Jurkat, Clone E6-1 (cell line): ENCODE results near the gene PTPRC. TPM values are rescaled to one million over a fixed set of nuclear protein-coding genes. Genes with fewer than 3 reads are reported as not detected.
A peak's percentile ranks its signal among the peaks of the same experiment; 100 is the strongest.
"Not testable (repeated sequence)": the region's sequence is repeated elsewhere in the genome, so short reads cannot be mapped to it uniquely, and the experiment has no call there.

Experiments used
- DNase-seq: peaks from one replicate; pipeline ENCODE4 v3.0.0-alpha.2; 2011; ENCODE audit warnings: low read depth, low spot score
- H3K4me3 ChIP-seq: 2 replicates; pipeline ENCODE4 v1.5.1; 2011; ENCODE audit warnings: mild to moderate bottlenecking, low read length, control low read depth, moderate library complexity
- polyA plus RNA-seq: library from polyadenylated mRNA; unstranded; fragments of >200 nt; gene quantifications from one replicate; pipeline ENCODE4 v1.2.1, GENCODE V29; 2012; ENCODE audit warnings: missing spikeins; ENCODE audit not compliant: insufficient read length, insufficient read depth

PTPRC gene, protein sequence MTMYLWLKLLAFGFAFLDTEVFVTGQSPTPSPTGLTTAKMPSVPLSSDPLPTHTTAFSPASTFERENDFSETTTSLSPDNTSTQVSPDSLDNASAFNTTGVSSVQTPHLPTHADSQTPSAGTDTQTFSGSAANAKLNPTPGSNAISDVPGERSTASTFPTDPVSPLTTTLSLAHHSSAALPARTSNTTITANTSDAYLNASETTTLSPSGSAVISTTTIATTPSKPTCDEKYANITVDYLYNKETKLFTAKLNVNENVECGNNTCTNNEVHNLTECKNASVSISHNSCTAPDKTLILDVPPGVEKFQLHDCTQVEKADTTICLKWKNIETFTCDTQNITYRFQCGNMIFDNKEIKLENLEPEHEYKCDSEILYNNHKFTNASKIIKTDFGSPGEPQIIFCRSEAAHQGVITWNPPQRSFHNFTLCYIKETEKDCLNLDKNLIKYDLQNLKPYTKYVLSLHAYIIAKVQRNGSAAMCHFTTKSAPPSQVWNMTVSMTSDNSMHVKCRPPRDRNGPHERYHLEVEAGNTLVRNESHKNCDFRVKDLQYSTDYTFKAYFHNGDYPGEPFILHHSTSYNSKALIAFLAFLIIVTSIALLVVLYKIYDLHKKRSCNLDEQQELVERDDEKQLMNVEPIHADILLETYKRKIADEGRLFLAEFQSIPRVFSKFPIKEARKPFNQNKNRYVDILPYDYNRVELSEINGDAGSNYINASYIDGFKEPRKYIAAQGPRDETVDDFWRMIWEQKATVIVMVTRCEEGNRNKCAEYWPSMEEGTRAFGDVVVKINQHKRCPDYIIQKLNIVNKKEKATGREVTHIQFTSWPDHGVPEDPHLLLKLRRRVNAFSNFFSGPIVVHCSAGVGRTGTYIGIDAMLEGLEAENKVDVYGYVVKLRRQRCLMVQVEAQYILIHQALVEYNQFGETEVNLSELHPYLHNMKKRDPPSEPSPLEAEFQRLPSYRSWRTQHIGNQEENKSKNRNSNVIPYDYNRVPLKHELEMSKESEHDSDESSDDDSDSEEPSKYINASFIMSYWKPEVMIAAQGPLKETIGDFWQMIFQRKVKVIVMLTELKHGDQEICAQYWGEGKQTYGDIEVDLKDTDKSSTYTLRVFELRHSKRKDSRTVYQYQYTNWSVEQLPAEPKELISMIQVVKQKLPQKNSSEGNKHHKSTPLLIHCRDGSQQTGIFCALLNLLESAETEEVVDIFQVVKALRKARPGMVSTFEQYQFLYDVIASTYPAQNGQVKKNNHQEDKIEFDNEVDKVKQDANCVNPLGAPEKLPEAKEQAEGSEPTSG (N-terminal part only)
- polyA plus RNA-seq = 402 TPM

DNA sequence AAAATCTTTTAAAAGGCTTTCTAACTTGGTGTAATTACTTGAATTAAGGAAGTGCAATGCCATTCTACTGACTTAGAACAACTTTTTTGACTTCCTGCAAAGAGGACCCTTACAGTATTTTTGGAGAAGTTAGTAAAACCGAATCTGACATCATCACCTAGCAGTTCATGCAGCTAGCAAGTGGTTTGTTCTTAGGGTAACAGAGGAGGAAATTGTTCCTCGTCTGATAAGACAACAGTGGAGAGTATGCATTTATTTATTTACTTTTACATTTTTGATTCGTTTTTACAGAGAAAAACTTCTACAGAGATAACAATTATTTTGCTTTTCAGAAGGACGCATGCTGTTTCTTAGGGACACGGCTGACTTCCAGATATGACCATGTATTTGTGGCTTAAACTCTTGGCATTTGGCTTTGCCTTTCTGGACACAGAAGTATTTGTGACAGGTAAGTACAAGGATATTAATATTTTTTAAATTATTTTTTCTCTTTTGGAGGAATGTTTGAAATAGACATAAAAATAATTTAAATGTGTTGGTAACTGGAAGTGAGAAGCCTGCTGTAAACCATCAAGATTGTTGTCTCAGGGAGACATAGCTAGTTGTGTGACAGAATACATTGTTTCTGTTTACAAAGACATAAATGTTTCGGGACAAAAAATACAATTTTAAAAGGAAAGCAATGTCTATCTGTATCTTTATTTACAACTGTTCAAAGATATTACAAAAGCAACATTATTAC, at the start of gene PTPRC:
TSS of gene PTPRC (plus strand) at position 147 of the 742 bp plus-strand sequence. CDS start at position 376, 229 bp downstream.
- peak within 1 kb of the TSS; percentile 73 for H3K4me3 ChIP-seq
- peak; percentile 92 for DNase-seq

DNA sequence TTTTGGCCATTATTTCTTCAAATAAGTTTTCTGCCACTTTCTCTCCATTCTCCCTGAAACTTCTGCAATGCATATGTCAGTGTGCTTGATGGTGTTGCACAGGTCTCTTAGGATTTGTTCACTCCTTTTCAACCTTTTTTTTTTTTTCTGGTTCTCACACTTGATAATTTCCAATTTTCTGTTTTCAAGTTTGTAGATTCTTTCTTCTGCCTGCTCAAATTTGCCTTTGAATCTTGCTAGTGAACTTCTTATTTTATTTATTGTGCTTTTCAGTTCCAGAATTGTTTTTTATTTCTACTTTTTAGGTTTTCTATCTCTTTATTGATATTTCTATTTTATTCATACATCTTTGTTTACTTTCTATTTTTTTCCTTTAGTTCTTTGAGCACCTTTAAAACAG, 48.4 kb upstream of the PTPRC start:
- no peak for DNase-seq
- no peak overlapping the region for H3K4me3 ChIP-seq

DNA sequence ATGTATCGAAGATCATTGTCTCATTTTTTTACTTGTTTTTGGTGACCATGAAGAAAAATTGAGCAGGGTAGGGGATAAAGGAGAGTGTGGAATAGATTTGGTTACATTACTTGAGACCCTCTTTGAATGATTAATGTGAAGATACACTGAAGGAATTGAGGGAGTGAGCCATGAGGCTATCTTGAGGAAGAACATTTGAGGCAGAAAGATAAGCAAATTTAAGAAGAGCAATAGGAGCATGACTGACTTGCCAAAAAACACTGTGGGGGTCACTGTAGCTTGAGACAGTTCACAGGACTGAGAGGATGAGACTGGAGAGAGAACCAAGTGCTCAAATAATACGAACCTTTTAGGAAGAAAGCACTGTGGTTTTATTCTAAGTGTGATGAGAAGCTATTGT, 43.1 kb upstream of the PTPRC start:
- H3K4me3 ChIP-seq = no peak overlapping the region
- DNase-seq = no peak

DNA sequence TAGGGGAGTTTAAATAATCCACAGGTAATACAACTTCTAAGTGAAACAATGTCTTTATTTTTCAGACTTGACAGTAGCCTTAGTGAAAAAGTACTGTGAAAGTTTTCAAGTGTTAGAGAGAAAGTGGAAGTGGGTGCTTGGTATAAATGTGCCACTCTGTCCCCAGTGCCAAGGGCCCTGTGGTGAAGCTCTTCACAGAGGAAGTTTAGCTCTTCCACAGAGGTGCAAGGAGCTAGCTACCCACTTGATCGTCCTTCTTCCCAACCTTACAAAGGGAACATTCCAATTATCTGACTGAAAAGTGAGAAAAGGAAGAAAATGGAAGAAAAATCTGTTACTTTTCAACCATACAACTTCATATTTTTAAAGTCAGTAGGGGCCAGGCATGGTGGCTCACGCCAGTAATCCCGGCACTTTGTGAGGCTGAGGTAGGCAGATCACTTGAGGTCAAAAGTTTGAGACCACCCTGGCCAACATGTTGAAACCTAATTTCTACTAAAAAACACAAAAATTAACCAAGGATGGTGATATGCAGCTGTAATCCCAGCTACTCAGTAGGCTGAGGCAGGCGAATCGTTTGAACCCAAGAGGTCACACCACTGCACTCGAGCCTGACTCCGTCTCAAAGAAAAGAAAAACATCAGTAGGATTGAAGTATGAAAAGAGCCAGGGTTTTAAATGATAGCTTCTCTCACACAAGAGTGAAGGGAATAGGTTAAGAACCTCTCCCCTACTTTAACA, 41.0 kb upstream of the PTPRC start:
- H3K4me3 ChIP-seq = no peak overlapping the region
- no peak for DNase-seq

DNA sequence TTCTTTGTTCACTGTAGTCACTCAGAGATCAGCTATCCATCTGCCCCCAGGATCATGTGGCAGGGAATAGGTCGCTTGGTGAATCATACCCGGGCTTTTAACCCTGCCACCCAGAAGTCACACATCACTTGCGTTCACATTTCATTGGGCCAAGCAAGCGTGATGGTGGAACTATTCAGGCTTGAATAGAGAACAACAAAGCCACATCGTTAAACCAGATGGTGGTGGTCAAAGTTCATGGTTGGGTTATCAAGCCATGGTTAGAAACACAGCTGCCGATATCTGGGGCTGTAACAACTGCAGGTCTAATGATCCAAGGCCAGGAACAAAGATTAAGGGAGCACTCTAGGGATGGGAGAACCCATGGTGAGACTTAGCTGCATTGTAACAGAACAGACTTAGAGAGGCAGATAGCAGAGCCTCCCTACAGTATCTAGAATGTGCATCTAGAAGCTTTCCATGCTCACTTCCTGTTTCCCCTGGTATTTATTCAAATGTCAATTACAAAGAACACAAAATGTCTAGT, 40.0 kb upstream of the PTPRC start:
- DNase-seq = no peak
- no peak overlapping the region for H3K4me3 ChIP-seq

DNA sequence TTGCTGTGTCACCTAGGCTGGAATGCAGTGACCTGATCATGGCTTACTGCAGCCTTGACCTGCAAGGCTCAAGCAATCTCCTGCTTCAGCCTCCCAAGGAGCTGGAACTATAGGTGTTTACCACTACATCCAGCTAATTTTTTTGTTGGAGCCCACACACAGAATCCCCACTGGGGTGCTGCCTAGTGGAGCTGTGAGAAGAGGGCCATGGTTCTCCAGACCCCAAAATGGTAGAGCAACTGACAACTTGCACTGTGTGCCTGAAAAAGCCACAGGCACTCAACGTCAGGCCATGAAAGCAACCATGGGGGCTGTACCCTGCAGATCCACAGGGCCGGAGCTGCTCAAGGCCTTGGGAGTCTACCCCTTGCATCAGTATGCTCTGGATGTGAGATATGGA, 39.1 kb upstream of the PTPRC start:
- H3K4me3 ChIP-seq = no peak overlapping the region

DNA sequence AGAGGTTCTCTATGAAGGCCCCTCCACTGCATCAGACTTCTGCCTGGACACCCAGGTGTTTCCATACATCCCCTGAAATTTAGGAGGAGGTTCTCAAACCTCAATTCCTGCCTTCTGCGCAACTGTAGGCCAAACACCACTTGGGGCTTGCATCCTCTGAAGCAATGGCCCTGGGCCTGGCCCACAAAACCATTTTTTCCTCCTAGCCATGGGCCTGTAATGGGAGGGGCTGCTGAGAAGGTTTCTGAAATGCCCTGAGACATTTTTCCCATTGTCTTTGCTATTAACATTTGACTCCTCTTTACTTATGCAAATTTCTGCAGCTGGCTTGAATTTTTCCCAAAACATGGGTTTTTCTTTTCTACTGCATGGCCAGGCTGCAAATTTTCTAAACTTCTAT, 37.9 kb upstream of the PTPRC start:
- H3K4me3 ChIP-seq = no peak overlapping the region
- DNase-seq = no peak

More for the DNA sequence above, 39.1 kb upstream of the PTPRC start:
- DNase-seq = no peak

DNA sequence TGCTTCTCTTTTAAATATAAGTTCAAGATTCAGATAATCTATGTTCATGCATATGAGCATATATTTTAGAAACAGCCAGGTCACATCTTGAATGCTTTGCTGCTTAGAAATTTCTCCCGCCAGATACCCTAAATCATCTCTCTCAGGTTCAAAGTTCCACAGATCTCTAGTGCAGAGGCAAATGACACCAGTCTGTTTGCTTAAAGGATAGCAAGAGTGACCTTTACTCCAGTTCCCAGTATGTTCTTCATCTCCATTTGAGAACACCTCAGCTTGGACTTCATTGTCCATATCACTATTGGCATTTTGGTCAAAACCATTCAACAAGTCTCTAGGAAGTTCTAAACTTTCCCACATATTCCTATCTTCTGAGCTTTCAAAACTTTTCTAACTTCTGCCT, 37.5 kb upstream of the PTPRC start:
- not testable (repeated sequence) for DNase-seq, H3K4me3 ChIP-seq

DNA sequence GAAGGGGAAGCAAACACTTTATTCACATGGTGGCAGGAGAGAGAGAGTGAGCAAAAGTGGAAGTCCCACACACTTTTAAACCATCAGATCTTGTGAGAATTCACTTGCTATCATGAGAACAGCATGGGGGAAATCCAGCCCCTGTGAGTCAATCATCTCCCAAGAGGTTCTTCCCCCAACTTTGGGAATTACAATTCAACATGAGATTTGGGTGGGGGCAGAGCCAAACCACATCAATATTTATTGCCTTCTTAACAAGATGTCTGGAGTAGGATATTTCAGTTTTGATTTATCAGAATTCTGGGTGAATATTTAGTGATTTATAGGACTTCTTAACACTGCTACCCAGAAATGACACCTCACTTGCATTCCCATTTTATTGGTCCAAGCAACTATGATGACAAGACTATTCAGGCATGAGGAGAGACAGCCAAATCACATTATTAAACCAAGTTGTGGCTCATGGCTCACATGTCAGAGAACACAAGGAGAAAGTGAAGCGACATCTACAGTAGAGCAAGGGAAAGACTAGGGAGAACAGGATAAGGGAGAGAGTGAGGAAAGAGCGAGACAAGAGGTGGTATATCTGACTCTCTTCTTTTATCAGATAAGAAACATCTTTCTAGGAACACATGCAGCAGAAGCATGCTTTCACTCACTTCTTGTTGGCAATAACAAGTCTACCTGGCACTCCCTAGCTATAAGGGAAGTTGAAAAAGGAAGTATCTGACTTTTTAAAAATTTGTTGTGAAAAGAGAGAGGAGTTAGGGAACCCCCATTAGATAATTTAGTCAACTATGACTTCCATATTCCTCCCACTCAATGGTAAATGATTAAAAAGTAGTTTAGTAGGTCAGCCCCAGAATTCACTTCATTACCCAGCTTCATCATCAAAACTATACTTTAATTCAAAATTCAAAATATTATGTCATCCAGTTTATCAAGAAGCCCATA, 36.6 kb upstream of the PTPRC start:
- no peak overlapping the region for H3K4me3 ChIP-seq
- DNase-seq = no peak

DNA sequence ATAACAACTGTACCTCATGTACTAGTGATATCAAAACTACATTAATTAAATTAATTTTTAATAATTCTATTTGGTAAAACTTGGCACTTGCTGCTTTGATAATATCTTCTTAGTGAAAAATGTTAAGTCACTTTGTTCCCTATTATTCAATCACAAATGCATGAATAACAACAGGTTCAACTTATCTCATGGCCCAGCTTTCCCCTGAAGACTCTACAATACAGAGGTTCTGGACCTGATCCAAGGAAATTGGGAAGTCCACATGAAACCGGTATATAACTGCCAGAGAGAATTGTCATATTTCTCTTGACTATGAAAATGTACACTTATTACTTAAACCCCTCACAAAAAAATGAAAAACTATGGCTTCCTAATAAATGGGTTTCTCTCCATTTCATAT, 33.9 kb upstream of the PTPRC start:
- no peak for DNase-seq
- H3K4me3 ChIP-seq = no peak overlapping the region

DNA sequence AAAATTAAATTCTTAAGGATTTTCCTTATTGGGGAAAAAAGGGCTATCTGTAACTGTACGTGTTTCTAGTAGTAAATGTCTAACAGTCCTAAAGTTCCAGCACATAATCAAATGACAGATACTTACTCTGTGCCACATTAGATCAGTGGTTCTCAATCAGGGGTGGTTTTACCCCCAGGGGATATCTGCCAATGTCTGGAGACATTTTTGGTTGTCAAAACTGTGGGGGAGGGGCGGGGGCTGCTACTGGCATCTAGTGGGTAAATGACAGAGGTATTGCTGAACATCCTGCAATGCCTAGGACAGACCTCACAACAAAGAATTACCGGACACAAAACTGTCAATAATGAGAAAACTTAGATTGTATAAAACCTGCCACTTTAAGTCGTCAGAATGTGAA, 33.4 kb upstream of the PTPRC start:
- no peak for DNase-seq
- no peak overlapping the region for H3K4me3 ChIP-seq

DNA sequence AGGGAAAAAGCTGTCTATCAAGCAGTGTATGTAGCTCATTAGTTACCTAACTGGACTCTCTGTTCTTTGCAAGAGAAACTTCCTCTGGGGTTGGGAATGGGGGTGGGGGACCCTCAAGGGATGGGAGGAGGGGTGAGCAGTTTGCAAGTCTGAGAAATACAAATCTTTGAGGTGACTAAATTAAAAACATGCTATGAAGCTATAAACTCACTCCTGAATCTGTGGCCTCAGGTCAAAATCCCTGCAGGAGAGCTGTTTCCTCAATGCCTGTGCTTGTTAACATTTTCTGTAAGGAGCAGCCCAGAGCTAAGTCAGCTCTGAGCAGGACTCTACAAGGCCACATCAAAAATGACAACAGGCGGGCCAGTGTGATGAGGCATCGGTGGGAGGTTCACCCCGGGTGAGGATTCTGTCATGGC, 32.8 kb upstream of the PTPRC start:
- H3K4me3 ChIP-seq = no peak overlapping the region
- DNase-seq = no peak

DNA sequence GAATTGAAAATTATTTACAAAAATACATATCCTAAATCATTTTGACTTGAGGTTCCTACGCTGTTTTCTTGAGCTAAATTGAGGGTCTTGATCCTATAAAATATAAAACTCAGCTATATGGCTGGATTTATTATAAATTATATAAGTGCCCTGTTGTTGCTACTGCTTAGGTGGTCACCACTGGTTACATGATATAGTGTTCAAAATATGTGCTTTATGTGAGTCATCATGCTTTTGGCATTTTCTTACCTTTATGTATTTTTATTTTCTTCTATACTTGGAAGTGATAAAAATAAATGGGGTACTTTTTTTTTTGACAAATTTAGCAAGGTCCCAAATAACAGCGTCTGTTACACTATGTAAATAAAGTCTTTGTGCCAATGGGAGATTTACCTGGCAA, 31.1 kb upstream of the PTPRC start:
- H3K4me3 ChIP-seq = no peak overlapping the region
- no peak for DNase-seq

DNA sequence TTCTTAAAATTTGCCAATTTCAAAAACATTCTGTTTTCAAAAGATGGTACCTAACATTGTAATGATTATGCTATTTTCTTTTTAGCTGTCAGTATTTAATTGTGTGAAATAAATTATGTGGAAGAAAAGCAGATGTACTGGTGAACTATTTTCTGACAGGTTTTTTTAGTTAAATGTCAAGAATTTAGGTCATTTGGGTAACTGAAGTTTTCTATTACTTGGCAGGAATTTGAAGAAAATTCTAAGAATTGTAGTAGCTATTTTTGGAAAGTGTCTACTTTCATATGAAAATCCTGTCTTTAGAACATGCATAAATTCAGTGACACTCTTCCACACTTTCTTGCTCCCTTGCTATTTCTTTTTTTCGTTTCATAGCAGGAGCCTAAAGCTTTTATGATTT, 28.5 kb upstream of the PTPRC start:
- no peak for DNase-seq

DNA sequence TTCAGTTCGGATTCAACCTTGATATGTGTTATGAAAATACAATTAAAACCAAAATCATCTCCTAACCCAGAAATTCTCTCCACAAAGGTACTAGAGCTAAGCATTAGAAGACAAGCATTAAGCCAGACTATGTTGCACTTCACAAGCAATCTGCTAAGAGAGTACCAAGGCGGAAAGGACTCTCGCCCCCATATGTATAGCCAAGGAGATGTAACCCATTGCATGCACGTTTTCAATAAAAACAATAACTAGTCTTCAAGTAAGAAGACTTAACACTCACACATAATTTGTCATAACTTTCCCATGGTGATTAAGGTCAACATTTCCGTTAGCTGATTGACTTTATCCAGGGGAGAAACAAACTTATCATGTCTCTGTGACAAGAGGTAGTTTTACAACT, 27.6 kb upstream of the PTPRC start:
- no peak for DNase-seq
- H3K4me3 ChIP-seq = no peak overlapping the region

More for the DNA sequence above, 28.5 kb upstream of the PTPRC start:
- H3K4me3 ChIP-seq = no peak overlapping the region

DNA sequence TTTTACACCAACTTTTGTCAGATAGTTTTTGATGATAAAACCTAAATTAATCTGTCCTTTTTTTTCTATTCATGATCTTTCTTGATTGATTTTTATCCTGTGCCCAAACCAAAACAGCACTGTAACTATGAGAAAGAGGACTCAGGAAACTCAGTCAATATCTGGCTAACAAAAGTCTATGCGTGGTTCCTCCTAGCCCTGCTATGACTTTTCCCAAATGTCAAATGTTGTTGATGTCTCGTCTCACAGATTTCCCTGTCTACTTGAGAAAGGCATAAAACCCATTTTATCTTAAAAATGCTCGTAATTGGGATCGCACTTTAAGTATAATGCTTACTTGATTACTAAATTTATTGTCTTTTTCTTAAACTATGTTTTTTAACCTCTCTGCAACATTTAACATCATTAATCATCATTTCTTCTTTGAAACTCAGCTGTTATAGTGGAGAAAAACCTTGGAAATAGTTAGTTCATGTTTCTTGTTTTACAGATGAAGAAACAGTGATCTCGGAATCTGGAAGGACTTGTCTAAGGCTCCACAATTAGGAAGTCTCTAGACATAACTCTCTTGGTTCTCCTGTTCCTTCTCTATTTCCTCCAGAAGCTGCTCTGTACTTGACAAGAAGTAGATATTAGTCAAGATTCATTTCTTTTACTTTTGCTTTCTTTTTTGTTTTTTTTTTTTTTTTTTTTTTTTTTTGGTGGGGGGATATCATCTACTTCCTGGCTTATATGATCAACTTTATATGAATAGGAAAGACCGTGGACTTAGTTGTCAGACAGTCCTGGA, 26.2 kb upstream of the PTPRC start:
- H3K4me3 ChIP-seq = no peak overlapping the region

More for the DNA sequence above, 26.2 kb upstream of the PTPRC start:
- DNase-seq = no peak
